MG63 (cell line): ENCODE data around the gene PLEKHA4. TPM values are rescaled to one million over a fixed set of nuclear protein-coding genes. Genes with fewer than 3 reads are reported as not detected.
"Not testable (repeated sequence)": the region's sequence is repeated elsewhere in the genome, so short reads cannot be mapped to it uniquely, and the experiment has no call there.

Experiments
- DNase-seq: peaks from one replicate; pipeline ENCODE4 v3.0.0-alpha.2; 2020
- H3K27me3 ChIP-seq: fragments of 250-450 bp; sonication (Bioruptor Pico); 2 replicates; pipeline ENCODE4 v1.5.1; 2020; ENCODE audit warnings: mild to moderate bottlenecking, moderate library complexity
- H3K36me3 ChIP-seq: fragments of 250-450 bp; sonication (Bioruptor Pico); 2 replicates; pipeline ENCODE4 v1.5.1; 2020; ENCODE audit warnings: mild to moderate bottlenecking, moderate library complexity
- H3K4me3 ChIP-seq: fragments of 250-450 bp; sonication (Bioruptor Pico); 2 replicates; pipeline ENCODE4 v1.5.1; 2020; ENCODE audit warnings: mild to moderate bottlenecking, moderate library complexity
- H3K9me3 ChIP-seq: fragments of 250-450 bp; sonication (Bioruptor Pico); 2 replicates; pipeline ENCODE4 v1.5.1; 2020; ENCODE audit warnings: mild to moderate bottlenecking, moderate library complexity
- total RNA-seq: library from RNA; depleted of rRNA; stranded (reverse); fragments of >200 nt; shearing (Covaris generic); gene quantifications from 2 replicates; pipeline ENCODE4 v1.2.3, GENCODE V29; 2014; ENCODE audit warnings: low replicate concordance

Gene PLEKHA4
- total RNA-seq, 1 experiment from 2014 or later = 14.5 TPM

DNA sequence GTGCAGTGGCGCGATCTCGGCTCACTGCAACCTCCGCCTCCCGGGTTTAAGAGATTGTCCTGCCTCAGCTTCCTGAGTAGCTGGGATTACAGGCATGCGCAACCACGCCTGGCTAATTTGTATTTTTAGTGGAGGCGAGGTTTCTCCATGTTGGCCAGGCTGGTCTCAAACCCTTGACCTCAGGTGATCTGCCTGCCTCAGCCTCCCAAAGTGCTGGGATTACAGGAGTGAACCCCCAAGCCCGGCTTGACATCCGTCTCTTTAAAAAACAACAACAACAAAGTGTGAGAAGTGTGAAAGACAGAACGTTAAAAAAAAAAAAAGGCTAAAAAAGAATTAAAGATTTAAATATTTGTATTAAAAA lies 31.0 kb upstream of the PLEKHA4 start:
- H3K27me3 ChIP-seq, DNase-seq, H3K9me3 ChIP-seq: not testable (repeated sequence)
- Histone ChIP-seq H3K36me3 (peaks cover 19% of the 10 kb centered on the region), H3K4me3 (peak overlapping the region; percentile 77)

GRCh38 chr19:48897181-48897580 lies 28.8 kb upstream of the PLEKHA4 start:
- Histone ChIP-seq H3K27me3 (no peaks in the 10 kb centered on the region), H3K36me3 (peaks cover 13% of the 10 kb centered on the region), H3K9me3 (no peaks in the 10 kb centered on the region), H3K4me3 (no peak overlapping the region)
- no peak for DNase-seq

GRCh38 chr19:48896191-48896720 lies 27.8 kb upstream of the PLEKHA4 start:
- Histone ChIP-seq H3K36me3 (peaks cover 5% of the 10 kb centered on the region), H3K9me3 (no peaks in the 10 kb centered on the region), H3K27me3 (no peaks in the 10 kb centered on the region), H3K4me3 (no peak overlapping the region)
- no peak for DNase-seq

- Histone ChIP-seq H3K9me3 (no peaks in the 10 kb centered on the region), H3K36me3 (no peaks in the 10 kb centered on the region), H3K27me3 (no peaks in the 10 kb centered on the region), H3K4me3 (no peak overlapping the region)
- DNase-seq = no peak
These were observed 26.8 kb upstream of the PLEKHA4 start for GRCh38 chr19:48895226-48895625.

DNA sequence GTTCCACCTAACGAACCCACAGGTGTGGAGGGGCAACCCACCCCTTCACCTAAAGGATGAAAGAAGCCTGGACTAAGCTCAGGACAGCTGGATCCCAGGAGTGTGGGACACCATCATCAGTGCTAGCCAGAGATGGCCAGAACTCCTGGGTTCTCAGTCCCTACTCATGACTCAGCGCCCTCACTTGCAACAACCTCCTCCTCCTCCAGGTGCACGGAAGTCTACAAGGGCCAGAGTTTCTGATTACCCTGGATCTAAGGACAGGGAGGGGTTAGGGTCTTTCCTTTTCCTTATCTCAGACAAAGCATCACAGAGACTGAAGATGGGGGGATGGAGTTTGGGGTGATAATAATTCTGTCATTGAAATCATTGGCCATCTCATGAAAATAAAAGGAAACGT lies 22.1 kb upstream of the PLEKHA4 start:
- H3K27me3 ChIP-seq = no peaks in the 10 kb centered on the region
- DNase-seq = no peak
- H3K9me3 ChIP-seq = no peaks in the 10 kb centered on the region
- no peak overlapping the region for H3K4me3 ChIP-seq
- H3K36me3 ChIP-seq = no peaks in the 10 kb centered on the region

- not testable (repeated sequence) for H3K4me3 ChIP-seq, H3K36me3 ChIP-seq, H3K27me3 ChIP-seq, H3K9me3 ChIP-seq, DNase-seq
These were observed 21.1 kb upstream of the PLEKHA4 start for GRCh38 chr19:48889496-48889895.

- no peaks in the 10 kb centered on the region for H3K9me3 ChIP-seq
- H3K4me3 ChIP-seq = no peak overlapping the region
These were observed 19.6 kb upstream of the PLEKHA4 start for GRCh38 chr19:48887861-48888612.

DNA sequence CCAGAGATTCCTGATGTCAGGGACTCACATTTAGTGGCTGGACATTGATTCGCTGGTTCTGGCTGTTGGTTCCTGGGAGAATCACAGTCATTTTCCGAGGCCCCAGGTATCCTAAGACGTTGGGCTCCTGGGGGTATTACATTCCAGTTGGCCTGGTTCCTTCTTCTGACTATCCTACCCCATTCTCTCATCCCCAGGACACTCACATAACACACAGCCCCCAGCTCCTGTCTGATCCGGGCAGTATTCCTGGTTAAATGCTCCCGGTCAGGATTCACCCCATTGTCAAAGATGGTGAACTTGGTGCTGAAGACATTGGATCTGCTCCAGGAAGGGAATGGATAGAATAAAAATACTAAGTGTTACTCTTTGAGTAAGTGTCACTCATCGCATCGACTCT lies 15.3 kb upstream of the PLEKHA4 start:
- no peak for DNase-seq
- no peaks in the 10 kb centered on the region for H3K27me3 ChIP-seq
- no peaks in the 10 kb centered on the region for H3K9me3 ChIP-seq
- H3K36me3 ChIP-seq = peaks cover 12% of the 10 kb centered on the region
- H3K4me3 ChIP-seq = no peak overlapping the region

More at GRCh38 chr19:48887861-48888612, 19.6 kb upstream of the PLEKHA4 start:
- Histone ChIP-seq H3K27me3 (no peaks in the 10 kb centered on the region), H3K36me3 (no peaks in the 10 kb centered on the region)
- DNase-seq = no peak

GRCh38 chr19:48881741-48882657 lies 13.6 kb upstream of the PLEKHA4 start:
- H3K9me3 ChIP-seq = no peaks in the 10 kb centered on the region
- H3K36me3 ChIP-seq = peaks cover 30% of the 10 kb centered on the region
- DNase-seq = no peak
- no peak overlapping the region for H3K4me3 ChIP-seq
- no peaks in the 10 kb centered on the region for H3K27me3 ChIP-seq

- not testable (repeated sequence) for H3K4me3 ChIP-seq, H3K9me3 ChIP-seq, H3K27me3 ChIP-seq, DNase-seq
- H3K36me3 ChIP-seq = peaks cover 53% of the 10 kb centered on the region
These were observed 11.3 kb upstream of the PLEKHA4 start for GRCh38 chr19:48879696-48880095.

DNA sequence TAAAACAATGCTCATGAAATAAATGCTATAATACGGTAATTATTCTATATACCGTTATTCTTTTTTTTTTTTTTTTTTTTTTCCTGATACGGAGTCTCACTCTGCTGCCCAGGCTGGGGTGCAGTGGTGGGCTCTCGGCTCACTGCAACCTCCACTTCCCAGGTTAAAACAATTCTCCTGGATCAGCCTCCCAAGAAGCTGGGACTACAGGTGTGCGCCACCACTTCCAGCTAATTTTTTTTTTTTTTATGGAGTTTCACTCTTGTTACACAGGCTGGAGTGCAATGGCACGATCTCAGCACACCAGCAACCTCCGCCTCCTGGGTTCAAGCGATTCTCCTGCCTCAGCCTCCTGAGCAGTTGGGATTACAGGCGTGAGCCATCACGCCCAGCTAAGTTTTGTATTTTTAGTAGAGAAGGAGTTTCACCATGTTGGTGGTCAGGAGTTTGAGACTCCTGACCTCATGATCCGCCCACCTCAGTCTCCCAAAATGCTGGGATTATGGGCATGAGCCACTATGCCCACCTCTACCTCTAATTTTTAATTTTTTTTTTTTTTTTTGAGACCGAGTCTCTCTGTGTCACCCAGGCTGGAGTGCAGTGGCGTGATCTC lies 10.7 kb upstream of the PLEKHA4 start:
- no peak for DNase-seq
- Histone ChIP-seq H3K36me3 (peaks cover 58% of the 10 kb centered on the region), H3K27me3 (no peaks in the 10 kb centered on the region), H3K4me3 (no peak overlapping the region), H3K9me3 (no peaks in the 10 kb centered on the region)

DNA sequence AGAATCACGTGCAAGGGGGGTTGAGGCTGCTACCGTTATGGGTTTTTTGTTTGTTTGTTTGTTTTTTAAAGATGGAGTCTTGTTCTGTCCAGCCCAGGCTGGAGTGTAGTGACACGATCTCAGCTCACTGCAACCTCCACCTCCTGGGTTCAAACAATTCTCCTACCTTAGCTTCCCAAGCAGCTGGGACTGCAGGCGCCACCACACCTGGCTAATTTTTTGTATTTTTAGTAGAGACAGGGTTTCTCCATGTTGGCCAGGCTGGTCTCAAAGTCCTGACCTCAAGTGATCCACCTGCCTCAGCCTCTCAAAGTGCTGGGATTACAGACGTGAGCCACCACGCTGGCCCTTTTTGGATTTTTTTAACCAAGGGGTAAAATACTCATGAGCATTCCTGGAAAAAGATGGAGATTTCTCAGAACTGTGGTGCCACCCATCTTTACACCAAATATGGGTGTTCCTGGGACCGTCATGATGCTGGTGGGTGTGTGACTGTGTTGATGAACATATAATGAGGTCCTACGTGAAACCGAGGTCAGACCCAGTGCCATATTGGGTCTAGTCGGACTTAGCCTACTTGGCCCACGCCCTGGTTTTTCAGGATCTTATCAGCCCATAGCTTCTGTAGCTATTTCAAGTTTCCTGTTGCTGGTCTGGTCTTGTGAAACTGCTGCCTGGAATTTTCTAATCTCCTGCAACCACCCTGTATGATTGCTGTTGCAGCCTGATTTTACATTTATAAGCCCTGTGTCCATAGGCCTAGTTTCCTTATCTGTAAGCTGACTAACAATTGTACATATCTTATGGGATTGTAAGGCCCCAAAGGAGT lies 10.0 kb upstream of the PLEKHA4 start:
- no peak overlapping the region for H3K4me3 ChIP-seq
- no peaks in the 10 kb centered on the region for H3K27me3 ChIP-seq
- H3K36me3 ChIP-seq = peaks cover 66% of the 10 kb centered on the region
- H3K9me3 ChIP-seq = no peaks in the 10 kb centered on the region
- DNase-seq = no peak

DNA sequence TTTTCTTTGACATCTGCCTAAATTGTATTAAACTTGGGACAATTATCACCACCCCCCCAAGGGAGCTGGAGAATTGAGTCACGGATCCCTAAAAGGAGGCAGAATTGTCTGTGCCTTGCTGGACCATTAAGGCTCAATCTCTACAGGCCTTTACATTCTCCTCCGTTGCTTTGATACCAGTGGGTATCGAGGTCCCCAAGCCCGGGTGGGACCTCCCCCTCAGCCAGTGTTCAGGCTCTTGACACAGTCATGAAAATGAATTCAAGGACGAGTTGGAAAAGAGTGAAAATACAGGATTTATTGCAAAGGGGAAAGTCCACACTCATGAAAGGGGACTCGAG lies 9.4 kb upstream of the PLEKHA4 start:
- no peak for DNase-seq

DNA sequence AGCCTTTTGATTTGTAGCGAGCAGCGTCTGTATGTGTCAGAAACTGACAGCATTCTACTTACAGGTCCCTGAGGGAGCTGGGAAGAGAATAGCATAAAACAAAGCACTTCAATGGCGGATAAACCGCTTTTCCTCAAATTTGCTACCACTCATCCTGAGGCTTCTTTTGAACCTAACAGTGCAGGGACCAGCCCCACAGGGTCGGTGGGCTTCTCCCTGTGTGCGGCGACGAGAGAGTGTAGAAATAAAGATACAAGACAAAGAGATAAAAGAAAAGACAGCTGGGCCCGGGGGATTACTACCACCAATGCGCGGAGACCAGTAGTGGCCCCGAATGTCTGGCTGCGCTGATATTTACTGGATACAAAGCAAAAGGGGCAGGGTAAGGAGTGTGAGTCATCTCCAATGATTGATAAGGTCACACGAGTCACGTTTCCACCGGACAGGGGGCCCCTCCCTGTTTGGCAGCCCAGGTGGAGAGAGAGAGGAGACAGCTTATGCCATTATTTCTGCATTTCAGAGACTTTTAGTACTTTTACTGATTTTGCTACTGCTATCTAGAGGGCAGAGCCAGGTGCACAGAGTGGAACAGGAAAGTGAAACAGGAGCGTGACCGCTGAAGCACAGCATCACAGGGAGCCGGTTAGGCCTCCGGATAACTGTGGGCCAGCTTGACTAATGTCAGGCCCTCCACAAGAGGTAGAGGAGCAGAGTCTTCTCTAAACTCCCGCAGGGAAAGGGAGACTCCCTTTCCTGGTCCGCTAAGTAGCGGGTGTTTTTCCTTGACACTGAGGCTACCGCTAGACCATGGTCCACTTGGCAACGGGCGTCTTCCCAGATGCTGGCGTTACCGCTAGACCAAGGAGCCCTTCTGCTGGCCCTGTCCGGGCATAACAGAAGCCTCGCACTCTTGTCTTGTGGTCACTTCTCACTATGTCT lies 7.9 kb upstream of the PLEKHA4 start:
- not testable (repeated sequence) for H3K27me3 ChIP-seq, H3K9me3 ChIP-seq
- H3K4me3 ChIP-seq = peak overlapping the region; percentile 96
- peak; percentile 65 for DNase-seq
- peaks cover 69% of the 10 kb centered on the region for H3K36me3 ChIP-seq

More for the DNA sequence above, 9.4 kb upstream of the PLEKHA4 start:
- Histone ChIP-seq H3K4me3 (no peak overlapping the region), H3K27me3 (no peaks in the 10 kb centered on the region), H3K36me3 (peaks cover 71% of the 10 kb centered on the region), H3K9me3 (no peaks in the 10 kb centered on the region)

- peaks cover 65% of the 10 kb centered on the region for H3K36me3 ChIP-seq
- peak; percentile 81 for DNase-seq
- no peaks in the 10 kb centered on the region for H3K27me3 ChIP-seq
- no peaks in the 10 kb centered on the region for H3K9me3 ChIP-seq
- H3K4me3 ChIP-seq = peak overlapping the region; percentile 96
These were observed 6.1 kb upstream of the PLEKHA4 start for GRCh38 chr19:48874303-48875135.
